GM12878 (cell line): ENCODE results near the gene AEBP2. TPM values are rescaled to one million over a fixed set of nuclear protein-coding genes. Genes with fewer than 3 reads are reported as not detected.

Source experiments
- ATAC-seq: fragments of 200-7000 bp; cut with Tn5 transposase; 3 replicates; pipeline ENCODE4 v1.9.1; 2020; ENCODE audit warnings: mild to moderate bottlenecking, moderate library complexity
- BruUV-seq: library from RNA; stranded (reverse); fragments of 400-500 nt; replicated peaks from 2 replicates; lab custom pipeline; 2021; lab: Mats Ljungman, UMichigan
- CTCF ChIA-PET: fragments of 300-600 bp; sonication (Branson Sonifier 250); formaldehyde crosslinking; extraction: SDS; loops from one replicate; lab custom pipeline; 2021; ENCODE audit warnings: inconsistent platforms; lab: Yijun Ruan, JAX
- POLR2A ChIA-PET: fragments of 350-600 bp; formaldehyde crosslinking; extraction: SDS; loops from one replicate; lab custom pipeline; 2021; ENCODE audit warnings: inconsistent platforms; lab: Charles Lee
- RAD21 ChIA-PET: fragments of 300-600 bp; sonication (Branson Sonifier 250); formaldehyde crosslinking; loops from one replicate; lab custom pipeline; 2023; ENCODE audit warnings: antibody characterized with exemption; ENCODE audit not compliant: unreplicated experiment; lab: Charles Lee
- SMC1A ChIA-PET: fragments of 300-600 bp; sonication (Branson Sonifier 250); formaldehyde crosslinking; loops from one replicate; lab custom pipeline; 2023; ENCODE audit not compliant: unreplicated experiment, uncharacterized antibody; lab: Charles Lee
- DNase-seq: peaks from one replicate; pipeline ENCODE4 v3.0.0-alpha.2; 2011; ENCODE audit warnings: low read depth, low spot score
- FAIRE-seq: peaks from 3 replicates; lab custom pipeline; 2011; peaks lifted over from hg19 to GRCh38; lab: Jason Lieb, UNC
- H2AFZ ChIP-seq: 2 replicates; pipeline ENCODE4 v1.6.0; 2011; ENCODE audit warnings: low read depth, low read length, control low read depth; ENCODE audit not compliant: control insufficient read depth
- H3K27ac ChIP-seq: 2 replicates; pipeline ENCODE4 v1.5.1; 2011; ENCODE audit warnings: control low read depth; ENCODE audit not compliant: control insufficient read depth, insufficient read depth
- H3K27me3 ChIP-seq, 2 experiments: replicated peaks in 1 of 2; 2 replicates each; pipeline versions ENCODE4 v1.6.0 to v1.6.1; 2011; ENCODE audit warnings: low read length in 1 of 2; ENCODE audit not compliant: control insufficient read depth in 2 of 2, insufficient read depth in 2 of 2
- H3K36me3 ChIP-seq, 2 experiments: 2 replicates each; pipeline ENCODE4 v1.5.1; 2011; ENCODE audit warnings: low read length in 1 of 2; ENCODE audit not compliant: control insufficient read depth in 2 of 2, insufficient read depth in 2 of 2
- H3K4me1 ChIP-seq: 2 replicates; pipeline ENCODE4 v1.6.1; 2011; ENCODE audit warnings: mild to moderate bottlenecking, low read length, moderate library complexity, mixed read lengths; ENCODE audit not compliant: control insufficient read depth, insufficient read depth
- H3K4me2 ChIP-seq: 2 replicates; pipeline ENCODE4 v1.6.0; 2011; ENCODE audit warnings: control low read depth; ENCODE audit not compliant: control insufficient read depth, insufficient read depth
- H3K4me3 ChIP-seq: fragments of 200-600 bp; sonication (generic); 2 replicates; pipeline ENCODE4 v1.5.1; 2016
- H3K79me2 ChIP-seq: 2 replicates; pipeline ENCODE4 v1.6.0; 2011; ENCODE audit warnings: low read length; ENCODE audit not compliant: control insufficient read depth, insufficient read depth
- H3K9ac ChIP-seq: 2 replicates; pipeline ENCODE4 v1.8.0; 2011; ENCODE audit warnings: low read length, control low read depth, mixed read lengths; ENCODE audit not compliant: control insufficient read depth, insufficient read depth
- H3K9me3 ChIP-seq: replicated peaks from 3 replicates; pipeline ENCODE4 v1.5.1; 2011; ENCODE audit warnings: mild to moderate bottlenecking, low read length; ENCODE audit not compliant: control insufficient read depth, insufficient read depth
- H4K20me1 ChIP-seq: 2 replicates; pipeline ENCODE4 v1.6.0; 2011; ENCODE audit not compliant: control insufficient read depth, insufficient read depth
- CHD1 ChIP-seq: IDR thresholded peaks from 2 replicates; pipeline ENCODE4 v1.6.1; 2012; ENCODE audit warnings: low read depth, low read length, improper control_type of control experiment
- CREM ChIP-seq: IDR thresholded peaks from 2 replicates; pipeline ENCODE4 v1.6.1; 2014; ENCODE audit warnings: antibody characterized with exemption, low read depth
- EGR1 ChIP-seq, 2 experiments: IDR thresholded peaks; 1 replicate in 1 of 2; 2 replicates in 1 of 2; pipeline ENCODE4 v1.6.1; 2011 to 2012; ENCODE audit warnings: low read depth in 2 of 2, low read length in 2 of 2, borderline replicate concordance in 1 of 2, mild to moderate bottlenecking in 1 of 2, moderate library complexity in 1 of 2
- EP300 ChIP-seq, 2 experiments: fragments of 150-350 bp in 1 of 2; IDR thresholded peaks; 2 replicates each; pipeline ENCODE4 v1.6.1; 2011 to 2012; ENCODE audit warnings: low read depth in 2 of 2, low read length in 2 of 2, borderline replicate concordance in 1 of 2, improper control_type of control experiment in 1 of 2, inconsistent platforms in 1 of 2; ENCODE audit not compliant: control insufficient read depth in 1 of 2
- MYC ChIP-seq: IDR thresholded peaks from 2 replicates; pipeline ENCODE4 v1.6.1; 2011; ENCODE audit warnings: mild to moderate bottlenecking, low read length, moderate library complexity, inconsistent platforms; ENCODE audit not compliant: insufficient read depth, insufficient replicate concordance, insufficient read length, severe bottlenecking
- NBN ChIP-seq: fragments of 450-650 bp; IDR thresholded peaks from 2 replicates; pipeline ENCODE4 v1.6.1; 2016
- NFXL1 ChIP-seq: fragments of 450-650 bp; IDR thresholded peaks from 2 replicates; pipeline ENCODE4 v1.6.1; 2017; ENCODE audit warnings: antibody characterized with exemption, mild to moderate bottlenecking, borderline replicate concordance
- PAX5 ChIP-seq: IDR thresholded peaks from 2 replicates; pipeline ENCODE4 v1.6.1; 2011; ENCODE audit warnings: low read depth, low read length, borderline replicate concordance
- RFX5 ChIP-seq: IDR thresholded peaks from 2 replicates; pipeline ENCODE4 v1.6.1; 2011; ENCODE audit warnings: low read depth, low read length, improper control_type of control experiment
- TCF7 ChIP-seq: IDR thresholded peaks from 2 replicates; pipeline ENCODE4 v1.6.1; 2014; ENCODE audit warnings: antibody characterized with exemption, borderline replicate concordance
- ZNF622 ChIP-seq: fragments of 450-650 bp; IDR thresholded peaks from 2 replicates; pipeline ENCODE4 v1.6.1; 2017; ENCODE audit warnings: mild to moderate bottlenecking, inconsistent platforms
- ZSCAN29 ChIP-seq: fragments of 450-650 bp; IDR thresholded peaks from 2 replicates; pipeline ENCODE4 v1.6.1; 2017; ENCODE audit warnings: mild to moderate bottlenecking, moderate library complexity
- WGBS: methylation state at CpG from one replicate; pipeline ENCODE4 v1.1.6; 2016; ENCODE audit warnings: low lambda C conversion rate; ENCODE audit not compliant: insufficient replicate concordance, insufficient coverage; ENCODE audit errors: missing lambda C conversion rate; 5-methylcytosine and 5-hydroxymethylcytosine counted together
- in situ Hi-C: fragments of 300-500 bp; cut with MboI; formaldehyde crosslinking; loops from 9 replicates; pipeline ENCODE4 v1.14.3; 2018; ENCODE audit warnings: mixed read lengths
- intact Hi-C: fragments of 100-400 bp; cut with micrococcal nuclease; formaldehyde crosslinking; loops from one replicate; pipeline ENCODE4 v1.14.2; 2022; ENCODE audit not compliant: unreplicated experiment
- polyA plus RNA-seq, 11 experiments: library from polyadenylated mRNA; depleted of rRNA in 4 of 11; unstranded in 6 of 11; stranded (reverse) in 5 of 11; fragments of >200 nt; fragmentation: Nextera tagmentation in 4 of 11; fragmentation: Illumina TruSeq in 1 of 11; extraction: Ambion mirVana in 4 of 11; extraction: Trizol in 1 of 11; gene quantifications; 1 replicate in 1 of 11; 2 replicates in 10 of 11; pipeline versions ENCODE4 v1.2.1 to v1.2.3, GENCODE V29; 2011 to 2016; ENCODE audit warnings: inconsistent platforms in 2 of 11, missing spikeins in 2 of 11, low read depth in 1 of 11
- total RNA-seq, 4 experiments: library from RNA; depleted of rRNA in 3 of 4; stranded (reverse); fragments of >200 nt in 3 of 4; fragmentation: Illumina TruSeq in 1 of 4; extraction: Trizol in 1 of 4; gene quantifications; 2 replicates each; pipeline versions ENCODE4 v1.2.1 to v1.2.3, GENCODE V29; 2013 to 2021
- TF ChIP-seq, protein P1 (sequence below): IDR thresholded peaks from 2 replicates; pipeline ENCODE4 v1.6.1; 2012; ENCODE audit warnings: improper control_type of control experiment, low read depth, low read length; ENCODE audit not compliant: insufficient replicate concordance
- TF ChIP-seq, protein P2 (sequence below): IDR thresholded peaks from 2 replicates; pipeline ENCODE4 v1.6.1; 2012; ENCODE audit warnings: low read depth, low read length, improper control_type of control experiment
- TF ChIP-seq, protein P3 (sequence below): fragments of 450-650 bp; formaldehyde crosslinking; IDR thresholded peaks from 2 replicates; pipeline ENCODE4 v1.4.0; 2020; ENCODE audit warnings: mild to moderate bottlenecking, moderate library complexity

The AEBP2 gene
- total and polyA plus RNA-seq, 10 of the 15 experiments (the other 5 are each of a cell fraction or from before 2014, with no cell fraction given), result 17.6 to 126 (median 44.8) TPM

- no peak overlapping the region for H3K4me3 ChIP-seq
- no peaks in the 10 kb centered on the region for H4K20me1 ChIP-seq
- H3K79me2 ChIP-seq, result peaks cover 52% of the 10 kb centered on the region
- no peak overlapping the region for H3K9ac ChIP-seq
- no peak overlapping the region for H3K4me2 ChIP-seq
- FAIRE-seq (no peak), ATAC-seq (no peak), DNase-seq (no peak)
- WGBS, result 73% methylated on average over 3 of the region's 3 CpGs
- CTCF ChIA-PET, result no interaction called here
- POLR2A ChIA-PET, result no interaction called here
- no peaks in the 10 kb centered on the region for H3K4me1 ChIP-seq
- BruUV-seq, result no TSS peak
- H3K27me3 ChIP-seq, result no peaks in the 10 kb centered on the region
- intact Hi-C loops, result no loop called here
- in situ Hi-C loops, result no loop called here
- peaks cover 0 to 3% of the 10 kb centered on the region in 2 experiments for H3K36me3 ChIP-seq
- H3K9me3 ChIP-seq, result peaks cover 2% of the 10 kb centered on the region; the same call in 2 of the 3 replicates
- SMC1A ChIA-PET, result no interaction called here
- RAD21 ChIA-PET, result interaction anchor here (1.0 kb wide), 1 partner anchor 16 kb away, joined by 3 read pairs; no protein-coding TSS in a partner anchor
- H2AFZ ChIP-seq, result no peak overlapping the region
- no peak overlapping the region for H3K27ac ChIP-seq
- TF ChIP-seq PAX5 (no peak), ZSCAN29 (no peak), NBN (no peak), EGR1 (IDR thresholded peaks at IDR 0.05; ENCODE audit: borderline replicate concordance in 1 of 2, low read depth in 2 of 2, low read length in 2 of 2) (no peak), MYC (no peak), CREM (no peak), RFX5 (no peak), CHD1 (no peak), NFXL1 (no peak), ZNF622 (no peak), TCF7 (no peak), EP300 (IDR thresholded peaks at IDR 0.05; ENCODE audit: borderline replicate concordance in 1 of 2, control insufficient read depth in 1 of 2, low read depth in 2 of 2, low read length in 2 of 2) (no peak)
- TF ChIP-seq, protein P1, sequence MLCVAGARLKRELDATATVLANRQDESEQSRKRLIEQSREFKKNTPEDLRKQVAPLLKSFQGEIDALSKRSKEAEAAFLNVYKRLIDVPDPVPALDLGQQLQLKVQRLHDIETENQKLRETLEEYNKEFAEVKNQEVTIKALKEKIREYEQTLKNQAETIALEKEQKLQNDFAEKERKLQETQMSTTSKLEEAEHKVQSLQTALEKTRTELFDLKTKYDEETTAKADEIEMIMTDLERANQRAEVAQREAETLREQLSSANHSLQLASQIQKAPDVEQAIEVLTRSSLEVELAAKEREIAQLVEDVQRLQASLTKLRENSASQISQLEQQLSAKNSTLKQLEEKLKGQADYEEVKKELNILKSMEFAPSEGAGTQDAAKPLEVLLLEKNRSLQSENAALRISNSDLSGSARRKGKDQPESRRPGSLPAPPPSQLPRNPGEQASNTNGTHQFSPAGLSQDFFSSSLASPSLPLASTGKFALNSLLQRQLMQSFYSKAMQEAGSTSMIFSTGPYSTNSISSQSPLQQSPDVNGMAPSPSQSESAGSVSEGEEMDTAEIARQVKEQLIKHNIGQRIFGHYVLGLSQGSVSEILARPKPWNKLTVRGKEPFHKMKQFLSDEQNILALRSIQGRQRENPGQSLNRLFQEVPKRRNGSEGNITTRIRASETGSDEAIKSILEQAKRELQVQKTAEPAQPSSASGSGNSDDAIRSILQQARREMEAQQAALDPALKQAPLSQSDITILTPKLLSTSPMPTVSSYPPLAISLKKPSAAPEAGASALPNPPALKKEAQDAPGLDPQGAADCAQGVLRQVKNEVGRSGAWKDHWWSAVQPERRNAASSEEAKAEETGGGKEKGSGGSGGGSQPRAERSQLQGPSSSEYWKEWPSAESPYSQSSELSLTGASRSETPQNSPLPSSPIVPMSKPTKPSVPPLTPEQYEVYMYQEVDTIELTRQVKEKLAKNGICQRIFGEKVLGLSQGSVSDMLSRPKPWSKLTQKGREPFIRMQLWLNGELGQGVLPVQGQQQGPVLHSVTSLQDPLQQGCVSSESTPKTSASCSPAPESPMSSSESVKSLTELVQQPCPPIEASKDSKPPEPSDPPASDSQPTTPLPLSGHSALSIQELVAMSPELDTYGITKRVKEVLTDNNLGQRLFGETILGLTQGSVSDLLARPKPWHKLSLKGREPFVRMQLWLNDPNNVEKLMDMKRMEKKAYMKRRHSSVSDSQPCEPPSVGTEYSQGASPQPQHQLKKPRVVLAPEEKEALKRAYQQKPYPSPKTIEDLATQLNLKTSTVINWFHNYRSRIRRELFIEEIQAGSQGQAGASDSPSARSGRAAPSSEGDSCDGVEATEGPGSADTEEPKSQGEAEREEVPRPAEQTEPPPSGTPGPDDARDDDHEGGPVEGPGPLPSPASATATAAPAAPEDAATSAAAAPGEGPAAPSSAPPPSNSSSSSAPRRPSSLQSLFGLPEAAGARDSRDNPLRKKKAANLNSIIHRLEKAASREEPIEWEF, result no peak
- TF ChIP-seq, protein P2, sequence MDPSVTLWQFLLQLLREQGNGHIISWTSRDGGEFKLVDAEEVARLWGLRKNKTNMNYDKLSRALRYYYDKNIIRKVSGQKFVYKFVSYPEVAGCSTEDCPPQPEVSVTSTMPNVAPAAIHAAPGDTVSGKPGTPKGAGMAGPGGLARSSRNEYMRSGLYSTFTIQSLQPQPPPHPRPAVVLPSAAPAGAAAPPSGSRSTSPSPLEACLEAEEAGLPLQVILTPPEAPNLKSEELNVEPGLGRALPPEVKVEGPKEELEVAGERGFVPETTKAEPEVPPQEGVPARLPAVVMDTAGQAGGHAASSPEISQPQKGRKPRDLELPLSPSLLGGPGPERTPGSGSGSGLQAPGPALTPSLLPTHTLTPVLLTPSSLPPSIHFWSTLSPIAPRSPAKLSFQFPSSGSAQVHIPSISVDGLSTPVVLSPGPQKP, result no peak
- TF ChIP-seq, protein P3, sequence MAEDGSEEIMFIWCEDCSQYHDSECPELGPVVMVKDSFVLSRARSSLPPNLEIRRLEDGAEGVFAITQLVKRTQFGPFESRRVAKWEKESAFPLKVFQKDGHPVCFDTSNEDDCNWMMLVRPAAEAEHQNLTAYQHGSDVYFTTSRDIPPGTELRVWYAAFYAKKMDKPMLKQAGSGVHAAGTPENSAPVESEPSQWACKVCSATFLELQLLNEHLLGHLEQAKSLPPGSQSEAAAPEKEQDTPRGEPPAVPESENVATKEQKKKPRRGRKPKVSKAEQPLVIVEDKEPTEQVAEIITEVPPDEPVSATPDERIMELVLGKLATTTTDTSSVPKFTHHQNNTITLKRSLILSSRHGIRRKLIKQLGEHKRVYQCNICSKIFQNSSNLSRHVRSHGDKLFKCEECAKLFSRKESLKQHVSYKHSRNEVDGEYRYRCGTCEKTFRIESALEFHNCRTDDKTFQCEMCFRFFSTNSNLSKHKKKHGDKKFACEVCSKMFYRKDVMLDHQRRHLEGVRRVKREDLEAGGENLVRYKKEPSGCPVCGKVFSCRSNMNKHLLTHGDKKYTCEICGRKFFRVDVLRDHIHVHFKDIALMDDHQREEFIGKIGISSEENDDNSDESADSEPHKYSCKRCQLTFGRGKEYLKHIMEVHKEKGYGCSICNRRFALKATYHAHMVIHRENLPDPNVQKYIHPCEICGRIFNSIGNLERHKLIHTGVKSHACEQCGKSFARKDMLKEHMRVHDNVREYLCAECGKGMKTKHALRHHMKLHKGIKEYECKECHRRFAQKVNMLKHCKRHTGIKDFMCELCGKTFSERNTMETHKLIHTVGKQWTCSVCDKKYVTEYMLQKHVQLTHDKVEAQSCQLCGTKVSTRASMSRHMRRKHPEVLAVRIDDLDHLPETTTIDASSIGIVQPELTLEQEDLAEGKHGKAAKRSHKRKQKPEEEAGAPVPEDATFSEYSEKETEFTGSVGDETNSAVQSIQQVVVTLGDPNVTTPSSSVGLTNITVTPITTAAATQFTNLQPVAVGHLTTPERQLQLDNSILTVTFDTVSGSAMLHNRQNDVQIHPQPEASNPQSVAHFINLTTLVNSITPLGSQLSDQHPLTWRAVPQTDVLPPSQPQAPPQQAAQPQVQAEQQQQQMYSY (CRISPR knock-in tag), result no peak
Measured at GRCh38 chr12:19490908-19491307, 51.6 kb downstream of the AEBP2 start.
